GM15510 (cell line): ENCODE data around the gene PDE1C.

ENCODE experiments used
- POLR2A ChIP-seq: IDR thresholded peaks from 3 replicates; pipeline ENCODE4 v1.6.1; 2011; ENCODE audit warnings: borderline replicate concordance; ENCODE audit not compliant: insufficient read length; ENCODE audit errors: extremely low read depth

The PDE1C gene

GRCh38 chr7:31850601-31851000 is 219.6 kb downstream of the PDE1C start:
- TF ChIP-seq POLR2A = no peak

GRCh38 chr7:31850066-31850465 is 220.1 kb downstream of the PDE1C start:
- TF ChIP-seq POLR2A = no peak

- no peak for TF ChIP-seq POLR2A
Observed at GRCh38 chr7:31835471-31835870, 234.7 kb downstream of the PDE1C start.

- no peak for TF ChIP-seq POLR2A
Observed at GRCh38 chr7:31828520-31828919, 241.7 kb downstream of the PDE1C start.

GRCh38 chr7:31825576-31825975 is 244.6 kb downstream of the PDE1C start:
- TF ChIP-seq POLR2A = no peak

- TF ChIP-seq POLR2A = no peak
Observed at GRCh38 chr7:31819031-31819430, 251.2 kb downstream of the PDE1C start.

- no peak for TF ChIP-seq POLR2A
Observed at GRCh38 chr7:31816810-31817209, 253.4 kb downstream of the PDE1C start.

GRCh38 chr7:31815796-31816195 is 254.4 kb downstream of the PDE1C start:
- TF ChIP-seq POLR2A = no peak

GRCh38 chr7:31814187-31814586 is 256.0 kb downstream of the PDE1C start:
- TF ChIP-seq POLR2A = no peak

- no peak for TF ChIP-seq POLR2A
Observed at GRCh38 chr7:31811650-31812461, 258.4 kb downstream of the PDE1C start.

GRCh38 chr7:31805209-31805818 is 264.9 kb downstream of the PDE1C start:
- no peak for TF ChIP-seq POLR2A

GRCh38 chr7:31796375-31796774 is 273.8 kb downstream of the PDE1C start:
- no peak for TF ChIP-seq POLR2A

- TF ChIP-seq POLR2A = no peak
Observed at GRCh38 chr7:31794851-31795344, 275.3 kb downstream of the PDE1C start.

GRCh38 chr7:31791881-31792280 is 278.3 kb downstream of the PDE1C start:
- TF ChIP-seq POLR2A = no peak

- no peak for TF ChIP-seq POLR2A
Observed at GRCh38 chr7:31788883-31789680, 281.1 kb downstream of the PDE1C start.
